ENCODE results near the gene MGAT4C. TPM values are rescaled to one million over a fixed set of nuclear protein-coding genes. Genes with fewer than 3 reads are reported as not detected.

MGAT4C gene
- total RNA-seq, 4 donors from 2014 or later = 0.14 to 0.75 (median 0.16) TPM; not detected in 1

DNA sequence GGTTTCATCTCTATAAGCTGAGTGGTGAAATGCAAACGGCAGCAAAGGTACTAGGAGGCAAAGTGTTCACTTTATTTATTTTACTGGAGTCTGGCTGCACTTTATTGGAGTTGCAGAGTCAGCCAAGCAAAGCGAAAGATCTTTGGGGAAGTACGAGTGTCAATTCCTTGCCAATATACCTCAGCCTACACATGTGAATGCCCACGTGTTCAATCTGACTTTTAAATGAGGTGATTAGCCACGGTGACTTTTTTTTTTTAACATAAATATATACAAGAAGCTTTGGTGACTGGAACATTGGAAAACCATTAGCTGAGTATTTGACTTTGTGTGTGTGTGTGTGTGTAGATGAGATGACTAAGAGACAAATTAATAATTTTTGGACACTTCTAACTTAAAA, 203.3 kb downstream of the MGAT4C start:
- TF ChIP-seq POLR2AphosphoS5 (IDR thresholded peaks at IDR 0.05) (no peak), EP300 (IDR thresholded peaks at IDR 0.05; ENCODE audit: low read depth) (no peak), POLR2A (IDR thresholded peaks at IDR 0.05) (no peak)
- TF ChIP-seq, protein P1, sequence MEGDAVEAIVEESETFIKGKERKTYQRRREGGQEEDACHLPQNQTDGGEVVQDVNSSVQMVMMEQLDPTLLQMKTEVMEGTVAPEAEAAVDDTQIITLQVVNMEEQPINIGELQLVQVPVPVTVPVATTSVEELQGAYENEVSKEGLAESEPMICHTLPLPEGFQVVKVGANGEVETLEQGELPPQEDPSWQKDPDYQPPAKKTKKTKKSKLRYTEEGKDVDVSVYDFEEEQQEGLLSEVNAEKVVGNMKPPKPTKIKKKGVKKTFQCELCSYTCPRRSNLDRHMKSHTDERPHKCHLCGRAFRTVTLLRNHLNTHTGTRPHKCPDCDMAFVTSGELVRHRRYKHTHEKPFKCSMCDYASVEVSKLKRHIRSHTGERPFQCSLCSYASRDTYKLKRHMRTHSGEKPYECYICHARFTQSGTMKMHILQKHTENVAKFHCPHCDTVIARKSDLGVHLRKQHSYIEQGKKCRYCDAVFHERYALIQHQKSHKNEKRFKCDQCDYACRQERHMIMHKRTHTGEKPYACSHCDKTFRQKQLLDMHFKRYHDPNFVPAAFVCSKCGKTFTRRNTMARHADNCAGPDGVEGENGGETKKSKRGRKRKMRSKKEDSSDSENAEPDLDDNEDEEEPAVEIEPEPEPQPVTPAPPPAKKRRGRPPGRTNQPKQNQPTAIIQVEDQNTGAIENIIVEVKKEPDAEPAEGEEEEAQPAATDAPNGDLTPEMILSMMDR (IDR thresholded peaks at IDR 0.05) = no peak
- Histone ChIP-seq H3K9me3 (no peaks in the 10 kb centered on the region), H3K4me3 (no peak overlapping the region), H3K27ac (no peak overlapping the region), H3K27me3 (no peaks in the 10 kb centered on the region), H3K4me1 (no peaks in the 10 kb centered on the region), H3K36me3 (no peaks in the 10 kb centered on the region)
- in situ Hi-C loops (cut with MboI; ENCODE audit: low pct_ligation_motif_present in 1 of 4, low pct_unique_long_range_greater_than_20kb in 1 of 4, low sequenced_read_pairs in 3 of 4) (no loop called here), intact Hi-C loops (cut with DNase I; ENCODE audit: low total_unique reads) (no loop called here)
- no peak for DNase-seq
- 23 to 37% methylated on average over 4 to 5 of the region's 5 CpGs for WGBS, 2 donors (ENCODE audit: low coverage in 1 of 2)

GRCh38 chr12:86050010-86050409, 206.2 kb downstream of the MGAT4C start:
- Histone ChIP-seq H3K27me3 (no peaks in the 10 kb centered on the region), H3K4me1 (no peaks in the 10 kb centered on the region), H3K9me3 (no peaks in the 10 kb centered on the region), H3K27ac (no peak overlapping the region), H3K4me3 (no peak overlapping the region), H3K36me3 (no peaks in the 10 kb centered on the region)
- no peak for DNase-seq
- 40 to 49% methylated on average over 3 of the region's 3 CpGs for WGBS, 2 donors (ENCODE audit: low coverage in 1 of 2)
- in situ Hi-C loops (cut with MboI; ENCODE audit: low pct_ligation_motif_present in 1 of 4, low pct_unique_long_range_greater_than_20kb in 1 of 4, low sequenced_read_pairs in 3 of 4) (no loop called here), intact Hi-C loops (cut with DNase I; ENCODE audit: low total_unique reads) (no loop called here)
- TF ChIP-seq POLR2AphosphoS5 (IDR thresholded peaks at IDR 0.05) (no peak), EP300 (IDR thresholded peaks at IDR 0.05; ENCODE audit: low read depth) (no peak), POLR2A (IDR thresholded peaks at IDR 0.05) (no peak)
- TF ChIP-seq, protein P1 (IDR thresholded peaks at IDR 0.05) = no peak

DNA sequence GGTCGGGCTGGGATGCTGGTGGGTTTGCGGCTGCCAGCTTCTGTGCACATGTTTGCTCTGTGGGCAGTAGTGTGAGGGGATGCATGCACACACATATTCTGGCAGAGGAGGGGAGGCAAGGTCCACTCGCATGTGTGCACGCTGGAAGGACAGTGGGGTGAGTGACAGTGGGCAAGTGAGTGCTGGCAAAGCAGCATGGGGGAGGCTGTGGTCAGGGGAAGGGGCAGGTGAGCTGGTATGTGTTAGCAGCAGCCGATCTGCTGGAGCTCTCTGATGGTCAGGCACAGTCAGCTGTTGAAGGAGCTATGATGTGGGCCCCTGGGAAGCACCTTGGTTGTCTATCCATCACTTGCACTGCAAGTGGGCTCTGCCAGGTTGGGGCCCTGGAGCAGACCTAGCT, 211.8 kb downstream of the MGAT4C start:
- Histone ChIP-seq H3K36me3 (no peaks in the 10 kb centered on the region), H3K4me1 (no peaks in the 10 kb centered on the region), H3K4me3 (no peak overlapping the region), H3K9me3 (peaks cover 0 to 13% of the 10 kb centered on the region in 2 donors), H3K27me3 (no peaks in the 10 kb centered on the region), H3K27ac (no peak overlapping the region)
- TF ChIP-seq POLR2A (IDR thresholded peaks at IDR 0.05) = no peak
- TF ChIP-seq POLR2AphosphoS5 (IDR thresholded peaks at IDR 0.05) = no peak
- TF ChIP-seq, protein P1 (IDR thresholded peaks at IDR 0.05) = no peak
- TF ChIP-seq EP300 (IDR thresholded peaks at IDR 0.05; ENCODE audit: low read depth) = no peak
- WGBS, 2 donors (ENCODE audit: low coverage in 1 of 2) = 85% methylated on average over 5 of the region's 5 CpGs; no CpG with 5 or more reads in 1 of the 2 donors
- intact Hi-C loops (cut with DNase I; ENCODE audit: low total_unique reads) (no loop called here), in situ Hi-C loops (cut with MboI; ENCODE audit: low pct_ligation_motif_present in 1 of 4, low pct_unique_long_range_greater_than_20kb in 1 of 4, low sequenced_read_pairs in 3 of 4) (no loop called here)
- no peak for DNase-seq

- no peaks in the 10 kb centered on the region for H3K36me3 ChIP-seq
- H3K9me3 ChIP-seq = peaks cover 0 to 13% of the 10 kb centered on the region in 2 donors
- no peak for TF ChIP-seq POLR2A (IDR thresholded peaks at IDR 0.05)
- no peak for TF ChIP-seq EP300 (IDR thresholded peaks at IDR 0.05; ENCODE audit: low read depth)
- TF ChIP-seq, protein P1 (IDR thresholded peaks at IDR 0.05) = no peak
- TF ChIP-seq POLR2AphosphoS5 (IDR thresholded peaks at IDR 0.05) = no peak
- no peak overlapping the region for H3K27ac ChIP-seq
- H3K4me3 ChIP-seq = no peak overlapping the region
- H3K4me1 ChIP-seq = no peaks in the 10 kb centered on the region
- 53 to 65% methylated on average over 3 of the region's 3 CpGs for WGBS, 2 donors (ENCODE audit: low coverage in 1 of 2)
- intact Hi-C loops (cut with DNase I; ENCODE audit: low total_unique reads) (no loop called here), in situ Hi-C loops (cut with MboI; ENCODE audit: low pct_ligation_motif_present in 1 of 4, low pct_unique_long_range_greater_than_20kb in 1 of 4, low sequenced_read_pairs in 3 of 4) (no loop called here)
- no peak for DNase-seq
- no peaks in the 10 kb centered on the region for H3K27me3 ChIP-seq
Observed at GRCh38 chr12:86042062-86042461, 214.1 kb downstream of the MGAT4C start.
